Keratinocyte (primary cell): ENCODE measurements around the gene SPEM3. TPM values are rescaled to one million over a fixed set of nuclear protein-coding genes. Genes with fewer than 3 reads are reported as not detected.

Experiments
- DNase-seq: peaks from one replicate; pipeline ENCODE4 v3.0.0-alpha.2; 2011; ENCODE audit warnings: low read depth, missing footprints, low spot score
- FAIRE-seq: peaks from 2 replicates; lab custom pipeline; 2011; peaks lifted over from hg19 to GRCh38; lab: Jason Lieb, UNC
- H2AFZ ChIP-seq: 2 replicates; pipeline ENCODE4 v1.6.0; 2012; ENCODE audit warnings: low read length, control low read depth, inconsistent platforms; ENCODE audit not compliant: control insufficient read depth
- H3K27ac ChIP-seq: 2 replicates; pipeline ENCODE4 v1.5.1; 2011; ENCODE audit warnings: low read length; ENCODE audit not compliant: control insufficient read depth, insufficient read depth
- H3K27me3 ChIP-seq: 3 replicates; pipeline ENCODE4 v1.6.0; 2011; ENCODE audit warnings: low read length; ENCODE audit not compliant: control insufficient read depth, insufficient read depth; ENCODE audit errors: extremely low read depth
- H3K36me3 ChIP-seq, 2 experiments: 2 replicates in 1 of 2; 3 replicates in 1 of 2; pipeline ENCODE4 v1.5.1; 2011; ENCODE audit warnings: low read length in 2 of 2, mild to moderate bottlenecking in 1 of 2; ENCODE audit not compliant: control insufficient read depth in 2 of 2, insufficient read depth in 2 of 2; ENCODE audit errors: extremely low read depth in 1 of 2
- H3K4me1 ChIP-seq: 3 replicates; pipeline ENCODE4 v1.5.1; 2011; ENCODE audit warnings: low read length; ENCODE audit not compliant: control insufficient read depth, insufficient read depth; ENCODE audit errors: extremely low read depth
- H3K4me2 ChIP-seq: 3 replicates; pipeline ENCODE4 v1.6.0; 2011; ENCODE audit warnings: low read depth, low read length; ENCODE audit not compliant: control insufficient read depth, insufficient read depth; ENCODE audit errors: extremely low read depth
- H3K4me3 ChIP-seq, 3 experiments: fragments of 200-600 bp in 1 of 3; sonication (generic) in 1 of 3; 2 replicates in 2 of 3; 3 replicates in 1 of 3; pipeline ENCODE4 v1.5.1; 2011 to 2016; ENCODE audit warnings: low read length in 3 of 3, mild to moderate bottlenecking in 3 of 3, control low read depth in 2 of 3, inconsistent platforms in 1 of 3, low read depth in 1 of 3, mixed read lengths in 1 of 3, mixed run types in 1 of 3, moderate library complexity in 1 of 3; ENCODE audit not compliant: control insufficient read depth in 2 of 3, insufficient read depth in 2 of 3; ENCODE audit errors: extremely low read depth in 1 of 3
- H3K79me2 ChIP-seq: 2 replicates; pipeline ENCODE4 v1.6.0; 2012; ENCODE audit warnings: low read length; ENCODE audit not compliant: control insufficient read depth, insufficient read depth
- H3K9ac ChIP-seq: 3 replicates; pipeline ENCODE4 v1.6.0; 2011; ENCODE audit warnings: low read length; ENCODE audit not compliant: control insufficient read depth, insufficient read depth; ENCODE audit errors: extremely low read depth
- H3K9me1 ChIP-seq: 3 replicates; pipeline ENCODE4 v1.6.0; 2011; ENCODE audit warnings: low read length; ENCODE audit not compliant: control insufficient read depth, insufficient read depth; ENCODE audit errors: extremely low read depth
- H3K9me3 ChIP-seq: 2 replicates; pipeline ENCODE4 v1.5.1; 2012; ENCODE audit warnings: low read depth, low read length; ENCODE audit not compliant: control insufficient read depth
- H4K20me1 ChIP-seq: 3 replicates; pipeline ENCODE4 v1.6.0; 2011; ENCODE audit warnings: low read length; ENCODE audit not compliant: control insufficient read depth, insufficient read depth; ENCODE audit errors: extremely low read depth
- EZH2 ChIP-seq: IDR thresholded peaks from one replicate; pipeline ENCODE4 v1.6.1; 2012; ENCODE audit warnings: inconsistent platforms, mild to moderate bottlenecking, low read length, moderate library complexity
- dilution Hi-C: fragments of 300-500 bp; cut with MboI; formaldehyde crosslinking; loops from one replicate; pipeline ENCODE4 v1.7.0; 2020; ENCODE audit warnings: low sequenced_read_pairs; ENCODE audit not compliant: extremely low pct_ligation_motif_present
- polyA plus RNA-seq, 5 experiments: library from polyadenylated mRNA; depleted of rRNA in 3 of 5; stranded (reverse) in 3 of 5; stranded (forward) in 1 of 5; unstranded in 1 of 5; fragments of >200 nt; gene quantifications; 1 replicate in 1 of 5; 2 replicates in 3 of 5; 3 replicates in 1 of 5; pipeline versions ENCODE4 v1.2.1 to v1.2.3, GENCODE V29; 2011 to 2012; ENCODE audit warnings: missing spikeins in 2 of 5, low read depth in 1 of 5, low replicate concordance in 1 of 5
- TF ChIP-seq, protein P1 (sequence below), 3 experiments: IDR thresholded peaks in 1 of 3; conservative IDR thresholded peaks in 1 of 3; optimal IDR thresholded peaks in 1 of 3; 2 replicates in 2 of 3; 3 replicates in 1 of 3; pipeline versions ENCODE3 to v1.5.1; 2011; ENCODE audit warnings: low read length in 3 of 3, mild to moderate bottlenecking in 3 of 3, moderate library complexity in 2 of 3, control low read depth in 1 of 3, inconsistent platforms in 1 of 3; ENCODE audit not compliant: insufficient read depth in 2 of 3; ENCODE audit errors: extremely low read depth in 1 of 3

Gene SPEM3
- polyA plus RNA-seq, 1 donor (not counting 4 experiments of a cell fraction or from before 2014, with no cell fraction given) = not detected

DNA sequence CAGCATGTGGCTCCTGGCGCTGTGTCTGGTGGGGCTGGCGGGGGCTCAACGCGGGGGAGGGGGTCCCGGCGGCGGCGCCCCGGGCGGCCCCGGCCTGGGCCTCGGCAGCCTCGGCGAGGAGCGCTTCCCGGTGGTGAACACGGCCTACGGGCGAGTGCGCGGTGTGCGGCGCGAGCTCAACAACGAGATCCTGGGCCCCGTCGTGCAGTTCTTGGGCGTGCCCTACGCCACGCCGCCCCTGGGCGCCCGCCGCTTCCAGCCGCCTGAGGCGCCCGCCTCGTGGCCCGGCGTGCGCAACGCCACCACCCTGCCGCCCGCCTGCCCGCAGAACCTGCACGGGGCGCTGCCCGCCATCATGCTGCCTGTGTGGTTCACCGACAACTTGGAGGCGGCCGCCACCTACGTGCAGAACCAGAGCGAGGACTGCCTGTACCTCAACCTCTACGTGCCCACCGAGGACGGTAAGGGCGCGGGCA lies 20.4 kb upstream of the SPEM3 start:
- no peaks in the 10 kb centered on the region for H4K20me1 ChIP-seq
- H3K9me3 ChIP-seq = no peaks in the 10 kb centered on the region
- DNase-seq (no peak), FAIRE-seq (no peak)
- H3K36me3 ChIP-seq = peaks cover 0 to 4% of the 10 kb centered on the region in 2 experiments
- TF ChIP-seq, protein P1, sequence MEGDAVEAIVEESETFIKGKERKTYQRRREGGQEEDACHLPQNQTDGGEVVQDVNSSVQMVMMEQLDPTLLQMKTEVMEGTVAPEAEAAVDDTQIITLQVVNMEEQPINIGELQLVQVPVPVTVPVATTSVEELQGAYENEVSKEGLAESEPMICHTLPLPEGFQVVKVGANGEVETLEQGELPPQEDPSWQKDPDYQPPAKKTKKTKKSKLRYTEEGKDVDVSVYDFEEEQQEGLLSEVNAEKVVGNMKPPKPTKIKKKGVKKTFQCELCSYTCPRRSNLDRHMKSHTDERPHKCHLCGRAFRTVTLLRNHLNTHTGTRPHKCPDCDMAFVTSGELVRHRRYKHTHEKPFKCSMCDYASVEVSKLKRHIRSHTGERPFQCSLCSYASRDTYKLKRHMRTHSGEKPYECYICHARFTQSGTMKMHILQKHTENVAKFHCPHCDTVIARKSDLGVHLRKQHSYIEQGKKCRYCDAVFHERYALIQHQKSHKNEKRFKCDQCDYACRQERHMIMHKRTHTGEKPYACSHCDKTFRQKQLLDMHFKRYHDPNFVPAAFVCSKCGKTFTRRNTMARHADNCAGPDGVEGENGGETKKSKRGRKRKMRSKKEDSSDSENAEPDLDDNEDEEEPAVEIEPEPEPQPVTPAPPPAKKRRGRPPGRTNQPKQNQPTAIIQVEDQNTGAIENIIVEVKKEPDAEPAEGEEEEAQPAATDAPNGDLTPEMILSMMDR (optimal IDR thresholded peaks at IDR 0.05 in 1 of 3, IDR thresholded peaks at IDR 0.05 in 1 of 3, conservative IDR thresholded peaks at IDR 0.05 in 1 of 3; ENCODE audit: extremely low read depth in 1 of 3, insufficient read depth in 2 of 3, low read length in 3 of 3) = no peak
- no peak for TF ChIP-seq EZH2
- H3K4me2 ChIP-seq = no peak overlapping the region
- H3K9me1 ChIP-seq = no peaks in the 10 kb centered on the region
- H3K4me3 ChIP-seq = no peak overlapping the region
- dilution Hi-C loops = no loop called here
- peaks cover 12% of the 10 kb centered on the region for H3K4me1 ChIP-seq
- H3K79me2 ChIP-seq = peaks cover under 1% of the 10 kb centered on the region
- H3K27me3 ChIP-seq = no peaks in the 10 kb centered on the region
- H2AFZ ChIP-seq = no peak overlapping the region
- H3K9ac ChIP-seq = no peak overlapping the region
- H3K27ac ChIP-seq = no peak overlapping the region

DNA sequence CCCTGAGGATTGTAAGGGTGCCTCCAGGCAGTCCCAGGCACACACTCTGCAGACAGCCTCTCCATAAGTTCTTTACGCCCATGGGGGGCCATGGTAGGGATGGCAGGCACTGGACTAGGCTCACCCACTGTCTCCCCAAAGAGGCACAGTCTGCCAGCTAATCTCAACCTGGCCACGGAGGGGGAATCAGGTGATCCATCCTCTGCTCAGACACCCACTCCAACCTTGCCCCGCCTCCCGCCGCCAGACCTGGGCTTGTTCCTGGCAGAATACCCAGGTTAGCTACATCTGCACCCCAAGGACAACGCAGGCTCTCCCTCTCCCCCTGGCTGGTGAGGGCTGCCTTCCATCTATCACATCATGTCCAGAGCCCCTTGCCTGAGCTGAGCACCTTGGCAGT lies 19.8 kb upstream of the SPEM3 start:
- TF ChIP-seq, protein P1 (optimal IDR thresholded peaks at IDR 0.05 in 1 of 3, IDR thresholded peaks at IDR 0.05 in 1 of 3, conservative IDR thresholded peaks at IDR 0.05 in 1 of 3; ENCODE audit: extremely low read depth in 1 of 3, insufficient read depth in 2 of 3, low read length in 3 of 3) = no peak
- TF ChIP-seq EZH2 = no peak
- no peak overlapping the region for H3K4me3 ChIP-seq
- no peak overlapping the region for H2AFZ ChIP-seq
- no peaks in the 10 kb centered on the region for H3K9me1 ChIP-seq
- H3K27ac ChIP-seq = no peak overlapping the region
- no peaks in the 10 kb centered on the region for H3K9me3 ChIP-seq
- dilution Hi-C loops = no loop called here
- peaks cover 16% of the 10 kb centered on the region for H3K4me1 ChIP-seq
- H4K20me1 ChIP-seq = no peaks in the 10 kb centered on the region
- DNase-seq (no peak), FAIRE-seq (no peak)
- H3K4me2 ChIP-seq = no peak overlapping the region
- H3K27me3 ChIP-seq = no peaks in the 10 kb centered on the region
- peaks cover 0 to 4% of the 10 kb centered on the region in 2 experiments for H3K36me3 ChIP-seq
- no peak overlapping the region for H3K9ac ChIP-seq
- no peaks in the 10 kb centered on the region for H3K79me2 ChIP-seq
